ENCODE data around the gene KANSL3. TPM values are rescaled to one million over a fixed set of nuclear protein-coding genes. Genes with fewer than 3 reads are reported as not detected.

The KANSL3 gene
- total and polyA plus RNA-seq, 2 donors (not counting 1 experiment from before 2014, with no cell fraction given), result 22.2 to 56.9 TPM

- DNase-seq (no peak), ATAC-seq (ENCODE audit: low read depth) (no peak)
- Histone ChIP-seq H3K79me2 (ENCODE audit: control insufficient read depth, insufficient read depth, low read length) (no peaks in the 10 kb centered on the region), H3K27me3 (replicated peaks in 1 of 4; ENCODE audit: control extremely low read depth in 1 of 4, control insufficient read depth in 3 of 4, insufficient read depth in 4 of 4, low read length in 3 of 4) (peaks cover 0 to 3% (median 0%) of the 10 kb centered on the region in 4 experiments), H3K9ac (ENCODE audit: low read length) (no peak overlapping the region), H2AFZ (ENCODE audit: insufficient read depth, low read depth, low read length, poor library complexity, severe bottlenecking) (no peak overlapping the region), H4K20me1 (ENCODE audit: control insufficient read depth, insufficient read depth, low read length, poor library complexity, severe bottlenecking) (no peaks in the 10 kb centered on the region), H3K4me1 (ENCODE audit: control insufficient read depth in 2 of 2, insufficient read depth in 2 of 2, low read length in 2 of 2) (no peaks in the 10 kb centered on the region), H3K4me3 (ENCODE audit: control extremely low read depth in 1 of 5, extremely low read depth in 1 of 5, insufficient read depth in 1 of 5, low read depth in 2 of 5, low read length in 4 of 5) (no peak overlapping the region), H3K27ac (ENCODE audit: low read length in 2 of 2) (no peak overlapping the region), H3K9me3 (ENCODE audit: control extremely low read depth in 1 of 3, control insufficient read depth in 2 of 3, insufficient read depth in 1 of 3, low read length in 2 of 3) (no peaks in the 10 kb centered on the region), H3K36me3 (replicated peaks in 1 of 2; ENCODE audit: control extremely low read depth in 1 of 2, control insufficient read depth in 1 of 2, extremely low read depth in 1 of 2, insufficient read depth in 2 of 2, low read length in 1 of 2) (no peaks in the 10 kb centered on the region), H3K4me2 (replicated peaks; ENCODE audit: low read depth, low read length, poor library complexity, severe bottlenecking) (no peak overlapping the region)
- POLR2A ChIA-PET, result no interaction called here
- Mint-ChIP-seq H3K27me3 (peaks cover 3% of the 10 kb centered on the region), H3K4me3 (no peak overlapping the region), H3K27ac (no peak overlapping the region), H3K4me1 (no peaks in the 10 kb centered on the region), H3K9me3 (ENCODE audit: insufficient read depth) (no peaks in the 10 kb centered on the region)
- TF ChIP-seq CTCF (IDR thresholded peaks at IDR 0.05), result no peak
- TF ChIP-seq EZH2 (IDR thresholded peaks at IDR 0.05; ENCODE audit: borderline replicate concordance, insufficient read depth, low read depth, low read length, poor library complexity, severe bottlenecking), result no peak
- 89% methylated on average over 4 of the region's 4 CpGs for WGBS (ENCODE audit: insufficient coverage)
- intact Hi-C loops (cut with micrococcal nuclease), result no loop called here
- CTCF ChIA-PET, result interaction anchor here (2.0 kb wide), 1 partner anchor 10 kb away, joined by 7 read pairs; no protein-coding TSS in a partner anchor
Observed at GRCh38 chr2:96564026-96564425, 74.1 kb downstream of the KANSL3 start.

- Histone ChIP-seq H2AFZ (ENCODE audit: insufficient read depth, low read depth, low read length, poor library complexity, severe bottlenecking) (no peak overlapping the region), H3K9me3 (ENCODE audit: control extremely low read depth in 1 of 3, control insufficient read depth in 2 of 3, insufficient read depth in 1 of 3, low read length in 2 of 3) (peaks cover 0 to 4% (median 0%) of the 10 kb centered on the region in 3 donors), H3K27me3 (replicated peaks in 1 of 4; ENCODE audit: control extremely low read depth in 1 of 4, control insufficient read depth in 3 of 4, insufficient read depth in 4 of 4, low read length in 3 of 4) (no peaks in the 10 kb centered on the region), H3K4me1 (ENCODE audit: control insufficient read depth in 2 of 2, insufficient read depth in 2 of 2, low read length in 2 of 2) (peaks cover 6 to 11% of the 10 kb centered on the region in 2 donors), H3K79me2 (ENCODE audit: control insufficient read depth, insufficient read depth, low read length) (no peaks in the 10 kb centered on the region), H3K27ac (ENCODE audit: low read length in 2 of 2) (no peak overlapping the region), H3K4me3 (ENCODE audit: control extremely low read depth in 1 of 5, extremely low read depth in 1 of 5, insufficient read depth in 1 of 5, low read depth in 2 of 5, low read length in 4 of 5) (no peak overlapping the region), H4K20me1 (ENCODE audit: control insufficient read depth, insufficient read depth, low read length, poor library complexity, severe bottlenecking) (no peaks in the 10 kb centered on the region), H3K36me3 (replicated peaks in 1 of 2; ENCODE audit: control extremely low read depth in 1 of 2, control insufficient read depth in 1 of 2, extremely low read depth in 1 of 2, insufficient read depth in 2 of 2, low read length in 1 of 2) (no peaks in the 10 kb centered on the region), H3K9ac (ENCODE audit: low read length) (no peak overlapping the region), H3K4me2 (replicated peaks; ENCODE audit: low read depth, low read length, poor library complexity, severe bottlenecking) (no peak overlapping the region)
- 94% methylated on average over 5 of the region's 8 CpGs for WGBS (ENCODE audit: insufficient coverage)
- Mint-ChIP-seq H3K27ac (no peak overlapping the region), H3K27me3 (no peaks in the 10 kb centered on the region), H3K4me1 (peaks cover 15% of the 10 kb centered on the region), H3K4me3 (no peak overlapping the region), H3K9me3 (ENCODE audit: insufficient read depth) (no peaks in the 10 kb centered on the region)
- CTCF ChIA-PET, result no interaction called here
- POLR2A ChIA-PET, result no interaction called here
- DNase-seq (no peak), ATAC-seq (ENCODE audit: low read depth) (no peak)
- TF ChIP-seq CTCF (IDR thresholded peaks at IDR 0.05) (no peak), EZH2 (IDR thresholded peaks at IDR 0.05; ENCODE audit: borderline replicate concordance, insufficient read depth, low read depth, low read length, poor library complexity, severe bottlenecking) (no peak)
- intact Hi-C loops (cut with micrococcal nuclease), result no loop called here
Observed at GRCh38 chr2:96558485-96558884, 79.6 kb downstream of the KANSL3 start.
